GF-D8 (cell line): ENCODE results near the gene ACOT8.
"Not testable (repeated sequence)": the region's sequence is repeated elsewhere in the genome, so short reads cannot be mapped to it uniquely, and the experiment has no call there.

Experiments
- DNase-seq: peaks from one replicate; lab custom pipeline; 2025; lab: John Stamatoyannopoulos, UW

The ACOT8 gene

GRCh38 chr20:45852326-45852725 lies 4.9 kb downstream of the ACOT8 start:
- DNase-seq: no peak

GRCh38 chr20:45851501-45851900 lies 5.7 kb downstream of the ACOT8 start:
- DNase-seq: no peak

GRCh38 chr20:45850926-45851325 lies 6.3 kb downstream of the ACOT8 start:
- no peak for DNase-seq

GRCh38 chr20:45850238-45850637 lies 7.0 kb downstream of the ACOT8 start:
- no peak for DNase-seq

GRCh38 chr20:45848969-45849582 lies 8.1 kb downstream of the ACOT8 start:
- DNase-seq: no peak

GRCh38 chr20:45848421-45848820 lies 8.8 kb downstream of the ACOT8 start:
- DNase-seq: no peak

- no peak for DNase-seq
These were observed 11.7 kb downstream of the ACOT8 start for GRCh38 chr20:45845452-45845851.

- no peak for DNase-seq
These were observed 13.7 kb downstream of the ACOT8 start for GRCh38 chr20:45843506-45843905.

- no peak for DNase-seq
These were observed 14.9 kb downstream of the ACOT8 start for GRCh38 chr20:45842169-45842812.

GRCh38 chr20:45841407-45842129 lies 15.6 kb downstream of the ACOT8 start:
- DNase-seq: no peak

- no peak for DNase-seq
These were observed 16.4 kb downstream of the ACOT8 start for GRCh38 chr20:45840700-45841198.

GRCh38 chr20:45836841-45837240 lies 20.4 kb downstream of the ACOT8 start:
- DNase-seq: no peak

- DNase-seq: no peak
These were observed 21.4 kb downstream of the ACOT8 start for GRCh38 chr20:45835825-45836224.

- DNase-seq: peak; percentile 23
These were observed 21.8 kb downstream of the ACOT8 start for GRCh38 chr20:45835329-45835765.

- no peak for DNase-seq
These were observed 22.4 kb downstream of the ACOT8 start for GRCh38 chr20:45834797-45835161.

- no peak for DNase-seq
These were observed 23.1 kb downstream of the ACOT8 start for GRCh38 chr20:45833883-45834796.

GRCh38 chr20:45833030-45833882 lies 23.9 kb downstream of the ACOT8 start, which contains the start of gene SNX21:
Gene SNX21, plus strand, starts transcription at chr20:45833799. Its CDS starts 121 bp downstream, at chr20:45833920.
- DNase-seq: no peak

GRCh38 chr20:45832619-45833018 lies 24.6 kb downstream of the ACOT8 start:
- no peak for DNase-seq

GRCh38 chr20:45829673-45830106 lies 27.5 kb downstream of the ACOT8 start:
- DNase-seq: not testable (repeated sequence)

- no peak for DNase-seq
These were observed 28.6 kb downstream of the ACOT8 start for GRCh38 chr20:45828589-45828988.

GRCh38 chr20:45827712-45828111 lies 29.5 kb downstream of the ACOT8 start:
- no peak for DNase-seq
